HG03520 (cell line): ENCODE results near the gene MSI2.

Experiments used
- ATAC-seq: cut with Tn5 transposase; IDR thresholded peaks from one replicate; pipeline ENCODE4 v1.9.1; 2021; ENCODE audit warnings: mild to moderate bottlenecking, moderate library complexity; ENCODE audit not compliant: unreplicated experiment

MSI2 gene

DNA sequence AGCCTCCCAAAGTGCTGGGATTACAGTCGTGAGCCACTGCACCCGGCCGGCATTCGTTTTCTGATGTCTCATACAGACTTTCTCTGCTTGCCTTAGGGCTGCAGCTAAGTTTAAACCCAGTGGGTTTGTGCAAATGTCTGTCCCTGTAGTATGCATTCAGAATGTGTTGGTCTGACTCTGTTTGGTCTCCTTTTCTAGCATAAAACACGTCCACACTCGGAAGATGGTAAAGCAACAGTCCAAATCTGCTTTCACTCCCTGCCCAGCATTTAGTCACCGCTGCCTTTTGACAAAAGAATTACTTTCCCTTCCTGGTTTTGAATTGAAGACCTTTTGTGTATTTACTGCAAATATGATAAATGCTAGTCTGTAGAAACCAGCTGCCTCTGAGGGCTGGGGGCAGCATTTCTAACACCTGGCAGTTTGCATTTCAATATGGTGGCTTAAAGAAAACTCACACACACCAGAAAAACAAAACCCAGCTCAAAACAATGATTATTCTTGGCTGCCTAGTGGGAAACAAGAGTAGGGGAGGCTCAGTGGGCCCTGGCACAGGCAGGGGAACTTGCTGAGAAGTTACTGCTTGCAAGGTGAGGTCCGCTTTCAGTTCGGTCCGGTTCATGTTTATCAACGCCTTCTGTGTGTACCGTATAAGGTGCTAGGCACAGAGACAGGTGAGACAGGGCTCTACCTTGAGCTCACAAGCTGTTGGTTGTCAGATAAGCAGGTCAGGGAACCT is 56.9 kb downstream of the MSI2 start:
- no peak for ATAC-seq

DNA sequence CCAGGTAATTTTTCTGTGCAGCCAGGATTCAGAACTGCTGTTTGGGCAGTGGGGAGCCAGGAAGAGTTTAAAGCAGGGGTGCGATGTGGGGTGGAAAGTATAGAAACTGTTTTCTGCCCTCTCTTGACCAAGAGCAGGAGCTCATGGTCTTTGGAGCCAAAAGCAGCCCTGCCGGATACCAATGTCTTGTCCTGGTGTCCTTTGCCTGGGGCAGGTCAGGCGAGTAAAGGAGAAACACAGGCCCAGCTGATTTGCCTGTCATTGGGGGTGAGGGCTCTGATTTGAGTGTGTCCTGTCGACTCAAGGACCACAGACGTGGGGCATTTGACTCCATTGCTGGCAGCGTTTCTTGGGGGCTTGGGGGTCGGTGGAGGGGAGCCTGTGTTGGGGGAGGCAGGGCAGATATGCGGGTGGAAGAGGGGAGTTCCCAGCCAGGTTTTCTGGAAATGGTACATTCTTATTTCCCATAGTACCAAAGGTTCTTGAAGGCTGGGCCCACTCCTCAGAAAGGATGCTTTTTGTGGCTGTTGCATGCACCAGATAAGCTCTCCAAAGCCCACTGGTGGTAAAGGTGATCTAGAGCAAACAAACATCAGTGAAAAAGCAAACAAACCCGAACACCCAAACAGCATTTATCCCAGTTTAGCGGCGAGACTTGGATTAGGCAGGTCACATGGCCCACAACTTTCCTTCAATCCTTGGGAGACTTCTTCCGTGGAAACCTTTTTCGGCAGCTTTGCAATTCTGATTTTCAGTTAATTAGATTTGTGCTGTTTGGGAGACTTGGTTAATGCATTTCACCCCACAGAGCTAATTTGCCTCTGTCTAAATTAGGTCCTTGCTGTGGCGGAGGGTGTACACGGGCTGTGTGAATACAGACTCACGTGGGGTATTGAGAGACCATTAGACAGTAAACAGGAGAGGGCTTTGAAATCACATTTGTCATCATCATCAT is 59.0 kb downstream of the MSI2 start:
- no peak for ATAC-seq

DNA sequence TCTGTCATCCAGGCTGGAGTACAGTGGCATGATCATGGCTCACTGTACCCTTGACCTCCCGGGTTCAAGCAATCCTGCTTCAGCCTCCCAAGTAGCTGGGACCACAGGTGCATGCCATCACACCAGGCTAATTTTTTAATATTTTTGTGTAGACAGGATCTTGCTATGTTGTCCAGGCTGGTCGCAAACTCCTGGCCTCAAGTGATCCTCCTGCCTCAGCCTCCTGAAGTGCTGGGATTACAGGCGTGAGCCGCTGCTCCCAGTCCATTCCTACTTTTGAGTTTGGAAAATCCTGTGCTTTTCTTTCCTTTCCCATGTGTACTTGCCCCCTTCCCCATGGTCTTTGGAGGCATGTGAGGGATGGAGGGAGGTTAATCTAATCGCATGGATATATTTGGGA is 60.0 kb downstream of the MSI2 start:
- ATAC-seq = no peak

DNA sequence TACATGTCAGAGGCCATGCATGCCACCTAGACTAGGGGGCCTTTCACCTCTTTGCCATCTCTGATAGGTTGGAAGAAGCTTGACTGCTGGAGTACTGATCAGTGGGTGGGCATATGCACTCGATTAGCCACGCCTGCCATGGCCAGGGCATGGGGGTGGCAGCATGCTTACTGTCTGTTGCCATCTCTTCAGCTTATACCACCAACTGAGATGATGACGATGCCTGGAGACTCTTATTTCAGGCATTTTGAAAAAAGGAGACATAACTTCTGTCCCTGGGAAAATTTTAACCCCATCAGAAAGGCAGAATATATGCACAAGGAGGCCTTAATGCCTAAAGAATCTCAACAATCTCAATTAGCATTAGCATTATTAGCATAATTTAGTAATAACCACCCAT is 60.8 kb downstream of the MSI2 start:
- no peak for ATAC-seq

DNA sequence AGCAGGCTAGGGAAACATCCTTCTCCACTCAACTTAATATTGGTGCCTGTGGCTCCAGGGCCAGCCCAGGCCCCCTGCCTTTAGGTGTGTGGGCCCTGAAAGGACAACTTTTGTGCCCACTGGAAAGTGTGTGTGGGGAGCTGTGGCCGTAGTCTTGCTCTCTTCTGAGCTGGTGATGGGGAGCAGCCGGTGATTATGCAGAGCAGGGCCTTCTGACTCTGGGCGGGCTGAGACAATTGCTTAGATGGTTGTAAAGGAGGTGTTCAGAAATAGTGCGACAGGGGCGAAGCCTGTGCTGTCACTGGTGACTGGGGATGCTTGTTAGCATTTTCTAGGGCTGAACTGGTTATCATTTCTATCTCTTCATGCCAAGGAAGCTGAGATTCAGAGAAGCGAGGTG is 62.6 kb downstream of the MSI2 start:
- no peak for ATAC-seq

DNA sequence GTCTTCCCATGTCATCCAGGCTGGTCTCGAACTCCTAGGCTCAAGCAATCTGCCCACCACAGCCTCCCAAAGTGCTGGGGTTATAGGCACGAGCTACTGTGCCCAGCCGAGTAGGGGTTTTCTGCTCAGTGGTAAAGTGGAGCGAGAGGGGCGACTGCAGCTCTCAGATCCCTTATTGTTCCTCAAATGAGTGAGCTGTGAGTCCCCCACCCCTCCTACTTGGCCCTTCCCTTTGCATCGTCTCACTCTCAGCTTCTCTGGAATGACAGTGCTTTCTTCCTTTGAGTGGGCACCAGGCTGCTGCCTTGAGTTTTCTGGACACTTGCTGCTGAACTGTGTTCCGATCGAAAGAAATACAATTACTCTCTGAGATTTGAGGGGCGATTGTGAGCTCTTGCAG is 63.5 kb downstream of the MSI2 start:
- no peak for ATAC-seq

DNA sequence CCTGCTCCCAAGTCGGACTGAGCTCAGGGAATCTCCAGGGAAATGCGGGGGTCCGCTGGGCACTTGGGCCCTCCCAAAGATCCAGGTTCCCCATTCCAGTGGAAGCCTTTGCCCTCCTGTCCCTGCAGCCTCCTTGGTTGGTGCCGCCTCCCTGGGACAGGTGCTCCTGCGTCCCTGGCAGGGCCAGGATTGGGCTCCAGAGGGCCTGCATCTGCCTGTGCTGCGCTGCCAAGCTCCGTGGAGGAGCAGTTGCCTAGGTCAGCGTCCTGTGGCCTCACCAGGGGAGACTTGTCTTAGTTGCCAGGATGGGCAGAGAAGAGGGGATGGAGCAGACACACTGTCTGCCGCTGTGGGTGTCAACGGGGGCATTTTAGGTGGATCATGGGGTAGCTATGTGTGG is 67.1 kb downstream of the MSI2 start:
- ATAC-seq = no peak

DNA sequence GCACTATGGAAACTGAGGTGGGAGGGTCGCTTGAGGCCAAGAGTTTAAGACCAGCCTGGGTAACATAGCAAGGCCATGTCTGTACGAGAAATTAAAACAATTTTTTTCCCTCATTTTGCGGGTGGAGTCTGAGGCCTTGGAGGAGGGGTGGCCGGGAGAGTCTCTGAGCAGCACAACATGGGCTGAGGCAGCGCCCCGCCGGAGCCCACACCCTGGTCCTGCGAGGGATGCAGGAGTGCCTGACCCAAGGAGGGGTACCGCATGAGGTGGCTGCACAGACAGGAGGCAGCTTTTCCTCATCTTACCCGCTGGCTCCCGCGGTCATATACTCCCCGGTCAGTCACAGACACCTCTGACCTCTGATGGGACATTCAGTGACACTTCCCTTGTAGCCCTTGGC is 67.7 kb downstream of the MSI2 start:
- no peak for ATAC-seq

DNA sequence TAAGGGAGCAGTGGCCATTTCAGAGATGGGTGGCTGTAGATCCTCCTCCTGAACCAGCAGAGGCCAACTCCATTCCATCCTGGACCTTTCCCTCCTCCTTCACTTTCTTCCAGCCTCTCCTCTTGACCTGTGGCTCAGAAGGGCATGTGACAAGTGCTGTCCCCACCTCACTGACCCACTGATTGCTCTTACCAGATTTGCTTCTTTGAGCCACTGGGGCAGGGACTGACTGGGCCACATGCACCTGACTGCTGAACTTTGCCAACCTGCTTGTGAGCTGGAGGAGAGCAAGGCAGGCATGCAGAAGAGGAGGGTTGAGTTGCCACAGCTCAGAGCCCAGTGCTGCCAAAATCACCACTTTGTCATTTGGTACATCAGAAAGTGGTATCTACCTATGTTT is 68.3 kb downstream of the MSI2 start:
- no peak for ATAC-seq

DNA sequence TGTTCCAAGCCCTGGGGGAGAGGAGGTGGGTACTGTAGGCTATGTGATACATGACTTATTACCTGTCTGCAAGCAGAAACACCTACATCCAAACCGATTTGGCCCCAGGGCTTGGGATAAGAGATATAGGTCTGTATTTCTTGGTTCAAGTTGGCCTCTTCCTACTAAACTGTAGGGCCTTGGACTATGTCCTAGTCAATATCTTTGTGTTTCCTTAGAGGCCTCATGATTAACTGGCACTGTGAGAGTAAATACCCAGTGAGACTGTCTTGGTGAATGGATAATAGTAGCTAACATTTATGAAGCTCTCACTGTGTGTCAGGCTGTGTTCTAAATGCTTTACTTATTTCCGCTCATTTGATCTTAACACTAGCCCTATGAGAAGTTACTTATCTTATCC is 70.0 kb downstream of the MSI2 start:
- no peak for ATAC-seq

DNA sequence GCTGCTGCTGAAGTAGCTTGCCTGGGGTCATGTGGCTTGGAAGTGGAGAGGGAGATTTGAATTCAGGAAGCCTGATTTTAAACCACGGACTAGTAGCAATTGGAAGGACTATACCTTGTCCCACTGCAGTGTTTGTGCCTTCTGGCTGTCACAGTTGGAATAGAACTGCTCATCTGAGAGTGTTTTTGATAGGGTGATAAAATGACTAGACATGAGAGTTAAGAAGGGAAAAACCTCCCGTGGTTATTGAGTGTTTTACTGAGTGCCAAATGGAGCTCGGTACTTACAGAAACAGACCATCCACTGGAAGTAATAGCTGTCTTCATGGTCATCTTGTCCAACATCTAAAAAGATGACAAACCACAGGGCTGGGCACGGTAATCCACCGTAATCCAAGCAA is 70.4 kb downstream of the MSI2 start:
- no peak for ATAC-seq

DNA sequence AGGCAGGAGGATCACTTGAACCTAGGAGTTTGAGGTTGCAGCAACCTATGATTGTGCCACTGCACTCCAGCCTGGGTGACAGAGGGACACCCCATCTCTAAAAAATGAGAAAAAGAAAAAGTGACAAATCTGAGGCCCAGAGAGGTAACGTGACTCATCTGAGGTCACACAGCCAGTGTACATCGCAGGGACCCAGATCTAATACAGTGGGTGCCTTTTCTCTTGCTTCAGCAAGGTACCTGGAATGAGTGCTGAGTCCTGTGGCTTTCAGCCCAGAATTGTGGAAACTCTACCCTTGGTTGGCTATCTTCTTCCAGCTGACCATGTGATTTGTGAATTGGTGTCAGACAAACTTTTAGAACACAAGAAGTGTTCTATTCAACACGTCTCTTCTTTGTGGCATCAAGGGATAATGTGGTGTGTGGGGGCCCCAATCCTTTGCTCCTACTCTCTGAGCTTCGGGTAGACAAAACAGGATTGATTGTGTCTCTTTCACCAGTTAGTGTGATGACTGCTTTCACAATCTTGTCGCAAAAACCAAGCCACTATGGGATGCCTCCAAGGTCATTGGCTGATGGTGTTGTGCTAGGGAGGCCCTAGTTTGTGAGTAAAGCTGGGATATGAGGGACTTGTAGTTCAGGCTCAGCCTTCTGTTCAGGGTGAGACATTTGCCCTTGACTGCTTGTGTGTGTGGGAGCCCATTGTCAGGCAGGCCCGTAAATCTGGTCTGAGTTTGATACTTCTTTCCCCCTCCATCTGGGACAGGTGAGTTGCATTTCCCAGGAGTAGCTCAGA is 71.0 kb downstream of the MSI2 start:
- ATAC-seq = no peak

DNA sequence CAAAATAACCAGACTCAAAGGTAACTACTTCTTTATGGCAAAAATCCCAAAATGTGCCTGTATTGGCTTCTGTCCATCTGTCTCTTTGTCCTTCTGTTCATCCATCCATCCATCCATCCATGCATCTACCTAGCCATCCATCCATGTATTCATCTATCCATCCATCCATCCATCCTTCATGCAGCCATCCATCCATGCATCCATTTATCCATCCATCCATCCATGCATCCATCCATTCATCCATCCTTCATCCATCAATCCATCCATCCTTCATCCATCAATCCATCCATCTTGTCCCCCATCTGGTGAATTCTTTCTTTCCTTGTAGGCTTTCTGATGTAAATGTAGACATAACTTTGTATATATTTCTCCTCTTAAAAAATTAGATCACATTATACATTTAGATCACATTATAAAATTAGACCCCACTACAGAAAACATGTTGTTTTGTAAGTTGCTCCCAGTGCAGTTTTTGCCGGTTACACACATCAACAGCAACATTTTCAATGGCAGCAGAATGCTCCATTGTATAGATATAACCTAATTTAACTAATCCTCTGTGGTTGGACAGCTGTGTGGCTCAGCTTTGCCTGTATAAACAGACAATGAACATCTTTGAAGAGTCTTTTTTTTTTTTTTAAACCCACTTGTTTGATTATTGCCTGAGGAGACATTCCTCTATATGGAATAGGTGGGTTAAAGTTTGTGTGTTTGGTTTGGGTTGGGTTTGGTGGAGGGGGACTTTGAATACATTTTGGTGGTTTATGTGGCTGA is 72.0 kb downstream of the MSI2 start:
- no peak for ATAC-seq

DNA sequence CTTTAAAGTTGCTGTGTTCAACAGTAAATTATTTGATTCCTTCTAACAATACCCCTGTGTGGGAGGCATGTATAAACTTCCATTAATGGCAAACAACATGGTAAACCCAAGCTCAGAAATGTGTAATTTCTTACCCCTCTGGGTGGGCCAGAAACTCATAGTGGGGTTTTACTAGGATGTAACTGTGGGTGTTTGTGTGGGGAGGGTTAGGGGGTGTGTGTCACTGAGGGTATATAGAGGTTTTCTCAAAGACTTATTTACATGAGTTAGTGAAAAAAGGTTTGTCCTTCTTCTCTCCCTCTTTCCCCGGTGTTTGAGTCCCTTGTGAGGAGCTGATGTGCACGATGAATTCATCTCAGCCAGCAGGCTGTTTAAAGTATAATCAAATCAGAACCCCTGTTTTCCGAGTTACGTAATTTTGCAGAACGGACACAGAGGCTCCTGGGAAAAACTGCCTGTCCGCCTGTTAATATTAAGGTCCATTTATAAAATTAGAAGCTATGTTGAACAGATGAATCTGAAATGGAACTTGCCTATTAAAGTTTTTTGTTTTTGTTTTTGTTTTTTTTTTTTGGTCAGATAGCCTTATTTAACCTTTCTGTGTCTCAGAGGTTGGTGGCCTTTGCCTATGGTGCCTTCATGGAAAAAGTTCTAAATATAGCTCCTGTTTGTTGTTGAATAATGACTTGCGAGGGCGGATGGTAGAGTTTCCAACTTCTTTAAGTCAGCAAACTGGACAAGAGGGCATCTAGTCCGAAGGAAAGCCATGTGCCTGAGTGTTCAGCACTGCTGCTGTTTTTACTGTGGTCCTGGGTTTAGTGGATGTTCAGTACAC is 73.3 kb downstream of the MSI2 start:
- no peak for ATAC-seq

DNA sequence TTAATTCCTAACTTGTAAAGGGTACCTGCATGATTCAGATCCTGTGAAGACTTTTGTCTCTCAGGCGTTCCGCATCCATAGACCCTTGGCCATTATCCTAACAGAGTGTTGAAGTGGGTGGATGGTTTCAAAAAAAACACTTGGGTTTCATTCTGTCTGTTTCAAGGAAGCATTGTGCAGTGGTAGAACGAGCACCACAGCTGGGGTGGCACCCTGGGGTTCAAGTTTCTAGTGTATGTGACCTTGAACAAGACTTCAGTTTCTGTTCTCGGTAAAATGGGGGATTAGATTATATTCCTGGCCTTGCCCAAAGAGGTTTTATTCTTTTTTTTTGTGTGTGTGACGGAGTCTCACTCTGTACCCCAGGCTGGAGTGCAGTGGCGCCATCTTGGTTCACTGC is 74.3 kb downstream of the MSI2 start:
- ATAC-seq = no peak

DNA sequence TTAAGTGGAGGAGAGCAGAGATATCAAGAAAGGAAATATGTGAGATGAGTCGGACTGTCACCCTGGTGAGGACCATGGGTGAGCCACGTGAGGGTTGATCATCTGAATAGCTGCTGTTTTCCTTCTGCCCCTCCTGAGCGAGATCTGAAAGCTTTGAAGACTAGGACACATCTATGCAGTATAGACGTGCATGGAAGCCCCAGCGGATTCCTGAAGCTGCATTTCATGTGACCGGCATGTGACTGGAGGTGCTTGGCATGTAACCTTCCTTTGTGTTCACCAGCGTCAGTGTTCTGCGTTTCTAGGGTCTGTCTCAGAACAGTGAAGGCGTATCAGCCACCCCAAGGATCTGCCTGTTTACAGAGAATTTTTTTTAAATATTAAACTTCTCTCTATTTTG is 75.1 kb downstream of the MSI2 start:
- no peak for ATAC-seq

DNA sequence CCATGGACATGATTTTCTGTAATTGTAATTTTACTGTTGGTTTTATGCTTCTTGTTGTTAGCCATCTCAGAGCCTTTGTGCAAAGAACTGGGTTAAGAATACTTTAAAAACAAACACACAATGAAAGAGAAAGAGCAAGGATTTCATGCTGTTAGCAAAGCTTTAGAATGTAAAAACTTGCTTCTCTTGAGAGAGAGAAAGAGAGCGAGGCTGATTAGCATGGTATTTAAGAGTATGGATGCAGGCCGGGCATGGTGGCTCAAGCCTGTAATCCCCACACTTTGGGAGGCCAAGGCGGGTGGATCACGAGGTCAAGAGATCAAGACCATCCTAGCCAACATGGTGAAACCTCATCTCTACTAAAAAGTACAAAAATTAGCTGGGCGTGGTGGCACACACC is 76.2 kb downstream of the MSI2 start:
- no peak for ATAC-seq

DNA sequence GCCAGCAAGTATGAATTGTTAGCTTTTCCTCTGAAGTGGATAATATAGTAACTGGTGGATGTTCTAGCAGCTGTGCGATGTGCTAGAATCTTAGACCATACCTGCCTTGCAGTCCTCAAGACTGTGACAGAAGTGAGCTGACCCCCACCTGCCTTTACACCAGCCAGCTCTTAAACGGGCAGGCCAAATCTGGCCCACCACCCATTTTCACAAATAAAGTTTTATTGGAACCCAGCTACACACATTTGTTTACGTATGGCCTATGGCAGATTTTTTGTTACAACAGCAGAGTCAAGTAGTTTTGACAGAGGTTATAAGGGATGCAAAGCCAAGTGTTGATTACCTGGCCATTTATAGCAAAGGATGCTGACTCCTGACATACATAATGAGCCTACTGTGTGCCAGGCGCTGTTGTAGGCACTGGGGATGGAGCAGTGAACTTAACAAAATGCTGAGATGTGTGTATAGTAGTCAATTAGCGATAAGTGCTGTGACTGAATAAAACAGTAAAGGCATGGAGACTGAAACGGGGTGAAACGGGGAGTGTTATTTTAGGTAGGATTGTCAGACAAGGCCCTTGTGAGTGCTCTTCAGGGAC is 79.0 kb downstream of the MSI2 start:
- no peak for ATAC-seq

DNA sequence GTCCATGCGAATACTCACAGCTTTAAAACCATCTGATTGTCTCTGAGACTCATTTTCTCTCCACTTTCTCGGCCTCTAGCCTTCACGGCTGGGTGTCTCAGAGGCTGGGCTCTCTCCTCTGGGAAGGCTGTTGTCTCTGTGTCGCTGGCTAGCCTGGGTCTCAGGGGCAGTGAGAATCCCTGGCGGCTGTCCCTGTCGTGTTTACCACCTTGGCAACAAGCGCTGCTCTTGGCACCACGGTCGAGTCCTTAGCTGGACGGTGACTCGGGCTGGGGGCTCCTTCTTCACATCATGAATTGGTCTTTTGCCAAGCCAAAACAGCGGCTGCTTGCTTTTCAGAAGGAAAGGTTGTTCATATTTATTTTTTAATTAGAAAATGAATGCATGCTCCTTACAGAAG is 81.1 kb downstream of the MSI2 start:
- no peak for ATAC-seq
